ENCODE measurements around the gene ZNF793. TPM values are rescaled to one million over a fixed set of nuclear protein-coding genes. Genes with fewer than 3 reads are reported as not detected.

Gene ZNF793
- total RNA-seq, 4 donors from 2014 or later = 4.7 to 5.9 (median 5.1) TPM

DNA sequence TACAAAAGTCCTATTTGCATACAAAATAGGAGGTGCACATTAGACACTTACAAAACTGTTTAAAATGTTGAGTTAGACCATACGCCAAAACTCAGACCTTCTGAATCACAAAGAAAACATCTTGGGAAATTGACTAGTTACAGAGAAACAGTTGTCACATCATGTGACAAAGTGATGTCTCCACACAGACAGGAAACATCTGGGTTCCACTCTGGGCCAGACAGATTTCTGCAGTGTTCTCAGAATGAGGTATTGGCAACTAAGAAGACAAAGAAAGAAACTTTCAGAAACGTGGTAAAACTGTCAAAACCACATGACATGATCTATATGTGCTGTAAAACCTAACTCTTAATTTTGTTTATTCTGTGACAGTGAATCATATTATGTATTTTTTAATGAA lies 6.7 kb downstream of the ZNF793 start:
- H3K36me3 ChIP-seq = peaks cover 3 to 92% (median 5%) of the 10 kb centered on the region in 3 donors
- DNase-seq (ENCODE audit: low spot score in 2 of 2) = no peak
- no peaks in the 10 kb centered on the region for H3K27me3 ChIP-seq
- no peak for TF ChIP-seq EP300 (IDR thresholded peaks at IDR 0.05)
- TF ChIP-seq, protein P1, sequence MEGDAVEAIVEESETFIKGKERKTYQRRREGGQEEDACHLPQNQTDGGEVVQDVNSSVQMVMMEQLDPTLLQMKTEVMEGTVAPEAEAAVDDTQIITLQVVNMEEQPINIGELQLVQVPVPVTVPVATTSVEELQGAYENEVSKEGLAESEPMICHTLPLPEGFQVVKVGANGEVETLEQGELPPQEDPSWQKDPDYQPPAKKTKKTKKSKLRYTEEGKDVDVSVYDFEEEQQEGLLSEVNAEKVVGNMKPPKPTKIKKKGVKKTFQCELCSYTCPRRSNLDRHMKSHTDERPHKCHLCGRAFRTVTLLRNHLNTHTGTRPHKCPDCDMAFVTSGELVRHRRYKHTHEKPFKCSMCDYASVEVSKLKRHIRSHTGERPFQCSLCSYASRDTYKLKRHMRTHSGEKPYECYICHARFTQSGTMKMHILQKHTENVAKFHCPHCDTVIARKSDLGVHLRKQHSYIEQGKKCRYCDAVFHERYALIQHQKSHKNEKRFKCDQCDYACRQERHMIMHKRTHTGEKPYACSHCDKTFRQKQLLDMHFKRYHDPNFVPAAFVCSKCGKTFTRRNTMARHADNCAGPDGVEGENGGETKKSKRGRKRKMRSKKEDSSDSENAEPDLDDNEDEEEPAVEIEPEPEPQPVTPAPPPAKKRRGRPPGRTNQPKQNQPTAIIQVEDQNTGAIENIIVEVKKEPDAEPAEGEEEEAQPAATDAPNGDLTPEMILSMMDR (IDR thresholded peaks at IDR 0.05) = no peak
- no peak for TF ChIP-seq POLR2A (IDR thresholded peaks at IDR 0.05)
- WGBS, 2 donors = 73 to 75% methylated on average over 2 of the region's 2 CpGs
- H3K27ac ChIP-seq = no peak overlapping the region
- H3K9me3 ChIP-seq = peaks cover 0 to 58% (median 11%) of the 10 kb centered on the region in 4 donors
- H3K4me3 ChIP-seq = no peak overlapping the region
- no peaks in the 10 kb centered on the region for H3K4me1 ChIP-seq

GRCh38 chr19:37519890-37520289 lies 13.2 kb downstream of the ZNF793 start:
- 40 to 43% methylated on average over 2 of the region's 2 CpGs for WGBS, 2 donors

GRCh38 chr19:37537391-37537947 lies 30.7 kb downstream of the ZNF793 start:
- no peak for DNase-seq (ENCODE audit: low spot score in 2 of 2)
- Histone ChIP-seq H3K36me3 (peaks cover 0 to 62% (median 21%) of the 10 kb centered on the region in 3 donors), H3K27ac (no peak overlapping the region), H3K4me3 (no peak overlapping the region), H3K27me3 (no peaks in the 10 kb centered on the region), H3K4me1 (no peaks in the 10 kb centered on the region), H3K9me3 (peaks cover 8 to 100% (median 52%) of the 10 kb centered on the region in 4 donors)
- 96% methylated on average over 7 of the region's 7 CpGs for WGBS, 2 donors
- TF ChIP-seq EP300 (IDR thresholded peaks at IDR 0.05) (no peak), POLR2A (IDR thresholded peaks at IDR 0.05) (no peak)
- TF ChIP-seq, protein P1 (IDR thresholded peaks at IDR 0.05) = no peak

More at GRCh38 chr19:37519890-37520289, 13.2 kb downstream of the ZNF793 start:
- Histone ChIP-seq H3K4me1 (no peaks in the 10 kb centered on the region), H3K9me3 (peaks cover 0 to 91% (median 21%) of the 10 kb centered on the region in 4 donors), H3K4me3 (no peak overlapping the region), H3K36me3 (peaks cover 0 to 98% (median 14%) of the 10 kb centered on the region in 3 donors), H3K27ac (no peak overlapping the region), H3K27me3 (no peaks in the 10 kb centered on the region)
- no peak for TF ChIP-seq EP300 (IDR thresholded peaks at IDR 0.05)
- TF ChIP-seq POLR2A (IDR thresholded peaks at IDR 0.05) = no peak
- TF ChIP-seq, protein P1 (IDR thresholded peaks at IDR 0.05) = no peak
- DNase-seq (ENCODE audit: low spot score in 2 of 2) = no peak

DNA sequence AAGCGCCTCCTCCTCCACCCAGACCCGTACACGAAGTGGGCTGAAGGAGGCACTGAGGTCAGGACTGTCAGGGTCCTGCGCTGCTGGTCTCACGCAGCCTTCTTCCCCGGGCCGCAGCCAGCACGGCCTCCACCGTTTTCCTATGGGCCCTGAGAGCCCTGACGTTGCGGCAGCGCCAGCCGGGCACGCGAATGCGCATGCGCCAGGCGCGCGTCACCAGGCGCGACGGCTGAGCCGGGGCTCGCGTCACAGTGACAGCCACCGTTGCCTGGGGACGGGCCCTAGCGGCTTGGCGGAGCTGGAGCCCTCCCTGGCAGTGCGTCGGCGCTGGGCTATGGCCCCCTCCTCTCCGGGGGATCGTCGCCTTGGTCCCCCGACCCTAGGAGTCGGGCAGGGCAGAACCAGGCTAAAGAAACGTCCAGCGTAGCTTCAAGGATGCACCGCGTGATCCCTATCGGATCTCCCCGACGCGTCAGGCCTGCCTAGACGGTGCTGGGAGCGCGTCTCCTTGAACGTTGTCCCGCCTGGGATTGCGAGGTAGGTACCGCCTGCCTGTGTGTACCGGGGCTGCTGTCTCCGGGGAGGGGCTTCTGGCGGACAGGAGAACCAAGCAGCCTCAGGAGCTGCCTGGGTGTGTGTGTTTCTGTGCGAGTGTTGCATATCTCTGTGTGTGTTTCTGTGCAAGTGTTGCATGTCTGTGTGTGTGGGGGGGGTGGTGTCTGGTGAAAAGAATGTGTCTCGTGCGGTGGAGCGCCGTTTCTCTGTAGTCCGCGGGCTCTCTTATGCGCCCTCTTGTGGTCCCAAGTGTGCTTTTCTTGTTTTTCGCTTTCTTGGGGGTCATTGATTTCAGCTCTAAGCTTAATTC lies 44.6 kb downstream of the ZNF793 start:
- H3K36me3 ChIP-seq = peaks cover 0 to 49% (median 0%) of the 10 kb centered on the region in 3 donors
- peaks cover 8 to 93% (median 37%) of the 10 kb centered on the region in 4 donors for H3K9me3 ChIP-seq
- no peaks in the 10 kb centered on the region for H3K4me1 ChIP-seq
- no peaks in the 10 kb centered on the region for H3K27me3 ChIP-seq
- H3K27ac ChIP-seq = no peak overlapping the region
- DNase-seq (ENCODE audit: low spot score in 2 of 2) = no peak
- peak overlapping the region in 2 of 4 donors; percentile 10 to 21 for H3K4me3 ChIP-seq
- WGBS, 2 donors = 7 to 8% methylated on average over 24 to 25 of the region's 65 CpGs
- TF ChIP-seq, protein P1 (IDR thresholded peaks at IDR 0.05) = no peak
- TF ChIP-seq POLR2A (IDR thresholded peaks at IDR 0.05) = no peak
- no peak for TF ChIP-seq EP300 (IDR thresholded peaks at IDR 0.05)

GRCh38 chr19:37563518-37563917 lies 56.8 kb downstream of the ZNF793 start:
- H3K27ac ChIP-seq = no peak overlapping the region
- no peaks in the 10 kb centered on the region for H3K36me3 ChIP-seq
- H3K27me3 ChIP-seq = no peaks in the 10 kb centered on the region
- no peak overlapping the region for H3K4me3 ChIP-seq
- TF ChIP-seq POLR2A (IDR thresholded peaks at IDR 0.05) (no peak), EP300 (IDR thresholded peaks at IDR 0.05) (no peak)
- TF ChIP-seq, protein P1 (IDR thresholded peaks at IDR 0.05) = no peak
- peaks cover 0 to 100% (median 28%) of the 10 kb centered on the region in 4 donors for H3K9me3 ChIP-seq
- 87 to 99% methylated on average over 3 of the region's 3 CpGs for WGBS, 2 donors
- no peak for DNase-seq (ENCODE audit: low spot score in 2 of 2)
- no peaks in the 10 kb centered on the region for H3K4me1 ChIP-seq

Measured in tibial nerve (tissue), 4 donors.